ENCODE data around the gene CD300A.
"Not testable (repeated sequence)": the region's sequence is repeated elsewhere in the genome, so short reads cannot be mapped to it uniquely, and the experiment has no call there.

The CD300A gene

GRCh38 chr17:74478420-74479100, 12.1 kb downstream of the CD300A start:
- no peak for DNase-seq (ENCODE audit: low read depth)
- H3K4me3 ChIP-seq (ENCODE audit: low read length): no peak overlapping the region
- TF ChIP-seq CTCF (IDR thresholded peaks at IDR 0.05; ENCODE audit: insufficient read depth, low read depth, low read length, missing control alignments): no peak

GRCh38 chr17:74480290-74480689, 13.9 kb downstream of the CD300A start:
- H3K4me3 ChIP-seq (ENCODE audit: low read length): no peak overlapping the region
- TF ChIP-seq CTCF (IDR thresholded peaks at IDR 0.05; ENCODE audit: insufficient read depth, low read depth, low read length, missing control alignments): no peak
- DNase-seq (ENCODE audit: low read depth): no peak

GRCh38 chr17:74481621-74482020, 15.2 kb downstream of the CD300A start:
- H3K4me3 ChIP-seq (ENCODE audit: low read length): no peak overlapping the region
- DNase-seq (ENCODE audit: low read depth): no peak
- TF ChIP-seq CTCF (IDR thresholded peaks at IDR 0.05; ENCODE audit: insufficient read depth, low read depth, low read length, missing control alignments): no peak

- TF ChIP-seq CTCF (IDR thresholded peaks at IDR 0.05; ENCODE audit: insufficient read depth, low read depth, low read length, missing control alignments): no peak
- DNase-seq (ENCODE audit: low read depth): no peak
- no peak overlapping the region for H3K4me3 ChIP-seq (ENCODE audit: low read length)
Observed at GRCh38 chr17:74484066-74484465, 17.6 kb downstream of the CD300A start.

GRCh38 chr17:74485022-74485743, 18.7 kb downstream of the CD300A start:
- TF ChIP-seq CTCF (IDR thresholded peaks at IDR 0.05; ENCODE audit: insufficient read depth, low read depth, low read length, missing control alignments): no peak
- DNase-seq (ENCODE audit: low read depth): no peak
- no peak overlapping the region for H3K4me3 ChIP-seq (ENCODE audit: low read length)

- H3K4me3 ChIP-seq (ENCODE audit: low read length): no peak overlapping the region
- no peak for DNase-seq (ENCODE audit: low read depth)
- TF ChIP-seq CTCF (IDR thresholded peaks at IDR 0.05; ENCODE audit: insufficient read depth, low read depth, low read length, missing control alignments): no peak
Observed at GRCh38 chr17:74485841-74486240, 19.4 kb downstream of the CD300A start.

GRCh38 chr17:74488276-74488675, 21.8 kb downstream of the CD300A start:
- DNase-seq (ENCODE audit: low read depth): not testable (repeated sequence)

More at GRCh38 chr17:74488276-74488675, 21.8 kb downstream of the CD300A start:
- H3K4me3 ChIP-seq (ENCODE audit: low read length): not testable (repeated sequence)
